ENCODE results near the gene HES4. TPM values are rescaled to one million over a fixed set of nuclear protein-coding genes. Genes with fewer than 3 reads are reported as not detected.
"Not testable (repeated sequence)": the region's sequence is repeated elsewhere in the genome, so short reads cannot be mapped to it uniquely, and the experiment has no call there.

Gene HES4
- total RNA-seq, 1 donor from 2014 or later: 3.9 TPM

DNA sequence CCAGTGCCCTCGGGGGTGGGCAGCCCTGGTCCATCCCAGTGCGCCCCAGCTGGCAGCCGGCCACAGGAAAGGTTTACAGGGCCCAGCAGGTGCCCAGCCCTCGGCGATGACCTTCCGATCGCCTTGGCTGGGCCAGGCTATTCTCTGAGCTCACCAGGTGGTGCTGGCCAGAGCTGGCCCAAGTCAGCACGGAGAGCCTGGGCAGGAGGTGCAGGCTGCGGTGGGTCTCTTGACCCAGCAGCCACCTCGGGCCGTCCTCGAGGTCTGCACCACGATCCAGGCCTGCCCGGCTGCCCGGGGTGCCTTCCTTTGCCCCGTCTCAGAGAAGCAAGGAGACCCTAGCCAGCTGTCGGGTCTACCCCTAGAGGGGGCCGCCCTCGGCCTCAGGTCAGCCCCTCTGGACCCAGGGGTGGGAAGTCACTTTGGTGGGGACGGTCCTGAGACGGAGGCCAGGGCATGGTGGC is 18.4 kb downstream of the HES4 start:
- ATAC-seq (no peak), DNase-seq (ENCODE audit: low spot score) (no peak)

DNA sequence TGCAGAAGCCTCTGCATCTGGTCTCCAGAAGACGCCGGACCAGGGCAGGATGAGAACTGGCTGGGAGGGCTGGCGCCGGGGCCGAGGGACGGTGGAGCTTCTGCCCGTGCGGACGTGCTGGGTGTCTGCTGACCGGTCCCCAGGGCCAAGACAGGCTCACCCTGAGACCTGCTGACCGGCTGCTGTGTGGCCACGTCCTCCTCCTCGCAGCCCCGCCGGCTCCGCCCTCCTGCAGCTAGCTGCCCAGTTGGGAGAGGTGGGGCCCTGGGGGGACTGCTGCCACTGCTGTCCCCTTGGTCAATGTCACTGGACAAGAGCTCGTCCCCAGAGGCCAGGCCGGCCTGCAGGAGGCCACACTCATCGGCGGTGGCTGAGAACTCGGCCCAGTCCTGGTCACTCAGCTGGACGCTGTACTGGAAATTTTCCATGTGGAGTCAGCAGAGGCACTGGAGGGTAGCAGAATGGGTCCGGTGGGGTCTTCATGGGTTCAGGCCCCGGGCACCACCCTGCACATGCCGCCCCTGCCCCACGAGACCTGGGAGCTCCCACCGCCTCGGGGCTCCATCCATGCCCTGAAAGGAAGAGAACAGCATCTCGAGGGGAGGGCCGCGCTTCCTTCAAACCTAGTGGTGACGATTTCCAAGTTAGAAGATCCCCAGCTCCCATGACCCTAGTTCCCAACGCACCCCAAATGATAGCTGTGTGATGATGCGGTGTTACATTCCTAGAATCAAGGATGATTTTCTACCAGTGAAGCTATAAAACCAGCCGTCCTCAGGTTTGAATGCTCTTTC is 19.1 kb downstream of the HES4 start:
- DNase-seq (ENCODE audit: low spot score): no peak
- ATAC-seq: peak; percentile 36

DNA sequence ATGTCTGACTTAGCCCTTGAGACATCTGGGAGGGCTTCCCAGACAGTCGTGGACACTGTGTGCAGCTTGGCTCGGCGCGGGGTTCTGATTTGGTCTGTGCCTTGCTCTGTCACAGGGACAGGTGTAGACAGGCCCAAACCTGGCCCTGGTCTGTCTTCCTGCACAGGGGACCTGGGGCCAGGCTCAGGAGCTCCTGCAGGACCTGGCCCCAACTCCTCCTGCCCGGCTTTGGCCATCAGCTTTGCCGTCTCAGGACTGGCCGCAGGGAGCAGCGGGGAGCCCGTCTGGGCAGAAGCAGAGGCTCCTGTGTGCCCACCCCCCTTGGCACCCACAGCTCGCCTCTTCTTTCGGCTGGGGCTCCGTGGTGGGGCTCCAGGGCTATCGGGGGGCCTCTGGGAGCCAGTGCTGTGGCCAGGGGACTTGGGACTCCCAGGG is 19.7 kb downstream of the HES4 start:
- ATAC-seq (no peak), DNase-seq (ENCODE audit: low spot score) (no peak)

DNA sequence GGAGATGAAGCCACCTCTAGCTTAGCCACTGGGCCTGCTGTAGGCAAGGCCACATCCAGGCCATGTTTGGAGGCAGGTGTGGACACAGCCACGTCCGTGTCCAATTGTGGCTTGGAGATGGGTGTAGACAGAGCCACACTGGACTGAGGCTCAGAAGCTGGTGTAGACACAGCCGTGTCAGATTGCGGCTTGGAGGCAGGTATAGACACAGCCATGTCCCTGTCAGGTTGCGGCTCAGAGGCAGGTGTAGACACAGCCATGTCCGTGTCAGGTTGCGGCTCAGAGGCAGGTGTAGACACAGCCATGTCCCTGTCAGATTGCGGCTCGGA is 20.2 kb downstream of the HES4 start:
- DNase-seq (ENCODE audit: low spot score): no peak
- no peak for ATAC-seq

DNA sequence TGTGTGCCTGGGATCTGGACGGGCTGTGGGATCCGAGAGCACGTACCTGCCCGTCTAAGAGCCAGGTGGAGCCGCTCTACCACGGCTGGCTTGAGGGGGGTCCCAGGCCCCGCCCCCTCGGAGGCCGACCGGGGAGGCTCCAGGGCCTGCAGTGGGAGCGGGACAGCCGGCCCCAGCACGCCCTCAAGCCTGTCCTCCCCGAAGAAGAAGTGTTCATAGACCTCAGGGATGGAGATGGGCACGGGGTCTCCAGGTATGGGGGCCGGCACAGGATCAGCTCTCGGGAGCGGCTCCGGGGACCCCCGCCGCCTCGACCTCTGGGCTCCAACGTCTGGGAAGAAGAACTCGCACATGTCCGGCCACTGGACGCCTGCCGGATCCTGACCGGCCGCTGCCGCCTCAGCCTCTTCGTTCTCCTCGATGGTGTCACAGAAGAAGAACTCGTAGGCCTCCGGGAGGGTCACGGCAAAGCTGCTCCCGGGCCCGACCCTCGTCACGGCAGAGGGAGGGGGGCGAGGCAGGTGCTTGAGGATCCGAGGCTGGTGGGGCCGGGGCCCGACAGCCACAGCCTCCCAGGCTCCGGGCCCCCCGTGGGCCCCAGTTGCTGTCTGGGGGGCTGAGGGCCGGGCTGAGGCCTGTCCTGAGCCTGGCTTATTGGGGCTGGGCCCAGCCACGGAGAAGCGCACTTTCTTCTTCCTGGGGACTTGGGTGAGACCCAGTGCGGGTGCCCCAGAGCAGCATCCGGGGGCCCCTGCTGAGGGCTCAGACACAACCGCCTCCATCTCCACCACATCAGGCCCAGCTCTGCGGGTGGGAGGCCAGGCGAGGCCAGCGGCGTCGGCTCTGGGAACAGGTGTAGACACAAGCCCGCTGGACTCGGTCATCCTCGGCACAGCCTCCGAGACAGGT is 20.8 kb downstream of the HES4 start:
- DNase-seq (ENCODE audit: low spot score): no peak

DNA sequence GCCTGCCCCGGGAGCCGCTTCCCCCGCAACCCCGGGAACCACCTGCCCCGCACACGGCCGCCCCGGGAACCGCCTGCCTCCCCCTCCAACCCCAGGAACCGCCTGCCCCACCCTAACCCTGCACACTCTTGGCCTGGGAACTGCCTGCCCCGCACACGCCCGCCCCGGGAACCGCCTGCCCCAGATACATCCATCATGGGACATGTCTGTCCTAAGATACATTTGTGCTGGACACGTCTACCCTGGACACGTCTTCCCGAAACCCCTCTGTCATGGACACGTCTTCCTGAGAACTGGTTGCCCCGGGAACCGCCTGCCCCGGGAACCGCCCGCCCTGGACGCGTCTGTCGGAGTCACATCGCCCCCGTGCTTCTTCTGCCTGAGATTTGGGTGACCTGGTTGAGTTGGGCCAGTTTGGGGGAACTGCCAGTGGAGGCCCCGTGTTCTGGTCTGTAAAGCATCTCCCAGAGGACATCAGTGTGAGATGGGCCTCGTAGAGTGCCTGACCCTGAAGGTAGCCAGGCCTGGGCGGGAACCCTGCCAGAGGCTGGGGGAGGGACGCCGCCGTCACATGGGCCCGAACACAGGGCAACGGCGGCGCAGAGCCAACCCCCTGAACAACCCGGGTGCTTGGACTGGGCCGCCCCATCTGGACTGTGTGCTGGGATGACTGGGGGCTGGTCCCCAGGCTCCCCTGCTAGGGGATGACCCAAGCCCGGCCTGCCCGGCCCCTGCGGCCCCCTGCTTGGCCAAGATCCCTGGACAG is 21.6 kb downstream of the HES4 start:
- no peak for DNase-seq (ENCODE audit: low spot score)
- no peak for ATAC-seq

More for the DNA sequence above, 20.8 kb downstream of the HES4 start:
- no peak for ATAC-seq

DNA sequence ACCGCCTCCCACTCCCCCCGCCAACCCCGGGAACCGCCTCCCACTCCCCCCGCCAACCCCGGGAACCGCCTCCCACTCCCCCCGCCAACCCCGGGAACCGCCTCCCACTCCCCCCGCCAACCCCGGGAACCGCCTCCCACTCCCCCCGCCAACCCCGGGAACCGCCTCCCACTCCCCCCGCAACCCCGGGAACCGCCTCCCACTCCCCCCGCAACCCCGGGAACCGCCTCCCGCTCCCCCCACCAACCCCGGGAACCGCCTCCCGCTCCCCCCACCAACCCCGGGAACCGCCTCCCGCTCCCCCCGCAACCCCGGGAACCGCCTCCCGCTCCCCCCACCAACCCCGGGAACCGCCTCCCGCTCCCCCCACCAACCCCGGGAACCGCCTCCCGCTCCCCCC is 23.1 kb downstream of the HES4 start:
- not testable (repeated sequence) for DNase-seq (ENCODE audit: low spot score)

DNA sequence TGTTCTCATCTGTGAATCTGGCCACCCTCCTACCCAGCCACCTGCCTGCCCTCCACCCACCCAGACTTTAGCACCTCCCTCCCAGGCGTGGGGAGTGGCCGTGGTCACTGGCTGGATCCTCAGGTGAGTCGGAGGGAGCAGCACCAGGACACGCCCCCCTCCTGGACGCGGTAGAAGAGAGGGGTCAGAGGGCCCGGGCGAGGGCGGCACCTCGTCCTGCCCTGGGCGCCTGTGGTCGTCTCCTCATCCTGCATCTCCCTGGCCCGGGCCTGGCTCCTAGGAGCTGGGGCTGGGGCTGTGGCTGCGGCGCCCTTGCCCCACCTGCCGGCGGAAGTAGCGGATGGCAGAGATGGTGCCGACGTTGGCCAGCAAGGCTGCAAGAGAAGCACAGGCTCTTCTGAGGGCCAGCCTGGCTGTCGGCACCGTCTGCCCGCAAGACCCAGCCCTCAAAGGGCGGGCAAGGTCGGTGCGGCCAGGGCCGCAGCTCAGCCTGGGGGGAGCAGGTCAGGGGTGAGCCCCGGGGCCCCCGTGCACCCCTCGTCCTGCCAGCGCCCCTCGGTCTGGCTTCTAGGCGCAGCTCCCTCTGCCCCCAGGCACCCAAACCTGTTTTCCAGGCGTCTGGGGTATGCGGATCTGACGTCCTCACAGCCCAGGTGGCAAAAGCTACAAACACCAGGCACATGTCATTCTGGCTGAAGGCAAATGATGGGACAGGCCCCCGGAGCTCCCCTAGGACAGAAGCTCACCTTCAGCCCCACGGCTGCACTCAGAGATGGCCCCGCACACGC is 23.8 kb downstream of the HES4 start:
- ATAC-seq: peak; percentile 57

More for the DNA sequence above, 23.1 kb downstream of the HES4 start:
- not testable (repeated sequence) for ATAC-seq

DNA sequence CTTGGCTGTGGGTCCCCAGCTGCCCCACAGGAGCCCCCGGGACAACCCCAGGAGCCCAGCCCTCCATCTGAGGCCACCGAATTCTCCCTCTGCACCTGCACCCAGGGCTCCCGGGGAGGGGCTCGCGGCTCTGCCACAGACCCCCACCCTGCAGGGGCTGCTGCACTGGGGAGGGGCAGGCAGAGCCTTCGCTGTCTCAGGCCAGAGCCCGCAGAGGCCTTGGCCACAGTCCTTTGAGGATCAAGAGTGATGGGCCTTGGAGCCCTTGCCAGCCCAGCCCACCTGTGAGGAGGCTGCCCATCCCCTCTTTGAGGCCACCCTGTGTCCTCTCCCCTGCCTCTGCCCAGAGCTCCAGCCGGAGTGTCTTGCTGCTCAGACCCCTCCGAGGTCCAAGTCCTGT is 24.5 kb downstream of the HES4 start:
- no peak for DNase-seq (ENCODE audit: low spot score)
- ATAC-seq: no peak

More for the DNA sequence above, 23.8 kb downstream of the HES4 start:
- no peak for DNase-seq (ENCODE audit: low spot score)

DNA sequence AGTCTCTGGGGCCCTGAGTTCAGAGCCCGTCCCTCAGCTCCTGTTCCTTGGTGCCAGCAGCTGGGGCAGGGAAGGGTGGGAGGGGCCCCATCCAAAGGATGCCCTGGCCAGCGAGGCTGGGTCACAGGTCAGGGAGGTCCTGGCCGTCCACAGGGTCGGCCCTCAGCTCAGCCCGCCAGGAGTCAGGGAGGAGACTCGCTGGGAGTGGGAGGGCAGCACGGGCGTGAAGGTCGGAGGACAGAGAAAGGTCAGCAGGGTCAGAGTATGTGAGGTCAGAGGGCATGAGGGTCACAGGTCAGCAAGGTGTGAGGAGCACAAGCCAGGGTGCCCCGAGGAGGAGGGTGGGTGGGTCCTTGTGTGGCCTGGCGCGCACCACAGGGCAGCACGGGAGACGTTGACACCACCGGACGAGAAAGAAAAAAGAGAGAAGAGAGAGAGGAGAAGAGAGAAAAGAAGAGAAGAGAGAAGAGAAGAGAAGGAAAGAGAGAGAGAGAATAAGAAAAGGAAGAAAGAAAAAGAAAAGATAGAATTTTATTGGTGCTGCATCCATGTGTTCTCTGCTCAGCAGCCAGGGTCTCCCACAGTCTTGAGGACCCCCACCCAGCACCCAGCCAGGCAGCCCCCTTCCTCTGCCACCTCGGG is 25.1 kb downstream of the HES4 start:
- no peak for DNase-seq (ENCODE audit: low spot score)
- no peak for ATAC-seq

DNA sequence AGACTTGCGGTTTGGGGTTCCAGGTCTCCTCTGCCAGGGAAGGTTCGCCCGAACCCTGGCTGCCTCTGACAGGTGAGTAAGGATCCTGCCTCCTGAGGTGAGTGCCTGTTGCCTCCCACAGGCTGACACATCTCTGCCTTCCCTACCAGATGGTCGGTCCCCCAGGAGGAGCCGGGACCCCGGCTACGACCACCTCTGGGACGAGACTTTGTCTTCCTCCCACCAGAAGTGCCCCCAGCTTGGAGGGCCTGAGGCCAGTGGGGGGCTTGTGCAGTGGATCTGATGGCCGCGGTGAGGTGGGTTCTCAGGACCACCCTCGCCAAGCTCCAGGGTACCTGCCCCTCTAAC is 25.6 kb downstream of the HES4 start:
- ATAC-seq (no peak), DNase-seq (ENCODE audit: low spot score) (no peak)

DNA sequence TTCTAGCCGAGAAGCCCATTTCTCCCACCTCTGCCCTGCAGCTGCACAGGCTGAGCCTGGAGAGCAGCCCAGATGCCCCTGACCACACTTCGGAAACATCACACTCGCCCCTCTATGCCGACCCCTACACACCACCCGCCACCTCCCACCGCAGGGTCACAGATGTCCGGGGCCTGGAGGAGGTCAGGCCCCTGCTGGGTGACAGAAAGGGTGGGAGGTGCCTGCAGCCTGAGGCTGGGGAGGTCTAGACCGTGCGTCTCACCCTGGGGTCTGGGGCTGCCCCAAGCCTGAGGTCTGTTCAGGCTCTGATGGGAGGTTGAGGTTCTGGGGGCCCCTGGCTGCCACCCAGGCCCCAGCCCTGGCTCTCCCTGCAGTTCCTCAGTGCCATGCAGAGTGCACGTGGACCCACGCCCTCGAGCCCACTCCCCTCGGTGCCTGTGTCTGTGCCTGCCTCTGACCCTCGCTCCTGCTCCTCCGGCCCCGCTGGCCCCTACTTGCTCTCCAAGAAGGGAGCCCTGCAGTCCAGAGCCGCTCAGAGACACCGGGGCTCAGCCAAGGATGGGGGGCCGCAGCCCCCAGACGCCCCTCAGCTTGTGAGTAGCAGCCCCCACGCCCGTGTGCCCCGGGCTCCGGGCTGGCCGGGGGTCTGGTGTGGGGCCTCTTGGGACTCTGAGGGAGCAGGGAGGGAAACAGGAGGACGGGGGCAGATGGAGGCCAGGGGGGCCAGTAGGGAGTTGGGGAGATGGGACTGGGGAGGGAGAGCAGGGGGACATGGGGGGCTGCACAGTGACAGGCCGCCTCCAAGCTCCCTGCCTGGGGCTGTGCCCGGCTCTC is 26.2 kb downstream of the HES4 start:
- ATAC-seq (no peak), DNase-seq (ENCODE audit: low spot score) (no peak)

DNA sequence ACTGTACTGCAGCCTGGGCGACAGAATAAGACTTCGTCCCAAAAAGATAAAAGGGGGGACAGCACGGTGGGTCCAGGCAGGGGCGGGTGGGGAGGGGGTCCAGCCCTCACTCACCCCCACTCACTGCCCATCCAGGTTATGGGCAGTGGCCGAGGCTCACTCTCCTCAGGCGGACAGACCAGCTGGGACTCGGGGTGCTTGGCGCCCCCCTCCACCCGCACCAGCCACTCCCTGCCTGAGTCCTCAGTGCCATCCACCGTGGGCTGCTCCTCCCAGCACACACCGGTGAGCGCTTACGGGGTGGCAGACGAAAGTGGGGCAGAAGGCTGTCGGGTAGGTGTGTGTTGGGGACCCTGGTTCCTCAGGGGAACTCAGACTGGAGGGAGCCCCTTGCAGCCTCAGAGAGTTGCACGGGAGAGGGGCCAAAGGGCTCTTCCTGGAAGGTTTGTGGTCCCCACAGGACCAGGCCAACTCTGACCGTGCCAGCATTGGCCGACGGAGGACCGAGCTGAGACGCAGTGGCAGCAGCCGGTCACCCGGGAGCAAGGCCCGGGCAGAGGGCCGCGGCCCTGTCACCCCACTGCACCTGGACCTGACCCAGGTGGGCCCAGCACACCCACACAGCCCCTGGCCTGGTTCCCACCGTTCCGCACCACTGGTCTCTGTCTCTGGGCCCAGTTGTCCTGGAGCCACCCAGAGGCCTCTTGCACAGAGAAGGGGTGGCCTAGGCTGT is 27.0 kb downstream of the HES4 start:
- DNase-seq (ENCODE audit: low spot score) (no peak), ATAC-seq (no peak)

DNA sequence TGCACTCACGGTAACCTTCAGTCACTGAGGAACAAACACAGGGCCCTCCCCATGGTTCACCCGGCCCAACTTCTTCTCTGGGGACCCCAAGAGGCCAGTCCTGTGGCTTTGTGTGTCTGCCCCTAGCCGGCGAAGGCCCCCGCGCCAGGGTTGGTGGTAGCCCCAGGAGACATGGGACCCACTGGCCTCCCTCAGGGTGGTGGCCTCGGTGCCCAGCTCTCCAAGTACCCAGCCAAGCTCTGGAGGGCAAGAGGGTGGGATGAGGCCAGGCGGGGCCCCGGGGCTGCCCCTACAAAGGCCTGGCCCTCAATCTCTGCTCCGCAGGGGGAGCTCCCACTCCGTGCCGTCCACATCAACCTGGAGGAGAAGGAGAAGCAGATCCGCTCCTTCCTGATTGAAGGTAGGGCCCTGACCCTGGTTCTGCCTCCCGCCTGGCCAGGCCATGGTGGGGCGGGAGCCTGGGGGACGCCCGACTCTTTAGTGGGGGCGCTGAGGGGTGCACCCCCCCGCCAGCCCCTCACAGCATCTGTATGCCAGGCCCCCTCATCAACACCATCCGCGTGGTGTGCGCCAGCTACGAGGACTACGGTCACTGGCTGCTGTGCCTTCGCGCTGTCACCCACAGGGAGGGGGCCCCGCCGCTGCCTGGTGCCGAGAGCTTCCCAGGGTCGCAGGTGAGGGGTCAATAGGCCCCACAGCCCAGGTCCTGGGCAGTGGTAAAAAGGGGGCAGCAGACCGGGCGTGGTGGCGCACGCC is 28.0 kb downstream of the HES4 start:
- ATAC-seq (no peak), DNase-seq (ENCODE audit: low spot score) (no peak)

DNA sequence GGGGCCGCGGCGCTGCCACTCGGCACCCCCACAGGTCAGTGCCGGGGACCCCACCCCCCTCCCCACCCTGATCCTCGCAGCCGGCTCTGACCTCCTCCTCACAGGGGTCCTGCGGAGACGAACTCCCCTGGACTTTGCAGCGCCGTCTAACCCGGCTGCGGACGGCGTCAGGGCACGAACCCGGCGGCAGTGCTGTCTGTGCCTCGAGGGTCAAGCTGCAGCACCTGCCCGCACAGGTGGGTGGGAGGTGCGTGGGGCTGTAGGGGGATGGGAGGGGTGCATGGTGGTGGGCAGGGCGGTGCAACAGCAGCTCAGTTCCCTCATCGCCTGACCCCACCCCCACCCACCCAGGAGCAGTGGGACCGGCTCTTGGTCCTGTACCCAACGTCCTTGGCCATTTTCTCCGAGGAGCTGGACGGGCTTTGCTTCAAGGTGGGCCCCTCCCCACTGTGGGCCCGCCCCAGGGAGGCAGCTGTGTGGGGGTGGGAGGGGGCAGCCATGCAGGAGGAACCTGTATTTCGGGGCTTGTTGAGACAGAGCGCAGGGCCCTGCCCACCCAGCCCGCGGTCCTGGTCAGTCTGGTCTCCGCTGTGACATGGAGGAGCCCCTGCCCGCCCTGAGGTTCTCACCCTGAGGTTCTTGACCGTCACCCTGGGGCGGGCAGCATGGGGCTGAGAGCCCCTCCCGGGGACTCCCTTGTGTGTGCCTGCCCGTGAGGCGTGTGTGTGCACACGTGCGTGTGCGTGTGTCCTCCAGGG is 28.7 kb downstream of the HES4 start:
- ATAC-seq: no peak
- DNase-seq (ENCODE audit: low spot score): no peak

DNA sequence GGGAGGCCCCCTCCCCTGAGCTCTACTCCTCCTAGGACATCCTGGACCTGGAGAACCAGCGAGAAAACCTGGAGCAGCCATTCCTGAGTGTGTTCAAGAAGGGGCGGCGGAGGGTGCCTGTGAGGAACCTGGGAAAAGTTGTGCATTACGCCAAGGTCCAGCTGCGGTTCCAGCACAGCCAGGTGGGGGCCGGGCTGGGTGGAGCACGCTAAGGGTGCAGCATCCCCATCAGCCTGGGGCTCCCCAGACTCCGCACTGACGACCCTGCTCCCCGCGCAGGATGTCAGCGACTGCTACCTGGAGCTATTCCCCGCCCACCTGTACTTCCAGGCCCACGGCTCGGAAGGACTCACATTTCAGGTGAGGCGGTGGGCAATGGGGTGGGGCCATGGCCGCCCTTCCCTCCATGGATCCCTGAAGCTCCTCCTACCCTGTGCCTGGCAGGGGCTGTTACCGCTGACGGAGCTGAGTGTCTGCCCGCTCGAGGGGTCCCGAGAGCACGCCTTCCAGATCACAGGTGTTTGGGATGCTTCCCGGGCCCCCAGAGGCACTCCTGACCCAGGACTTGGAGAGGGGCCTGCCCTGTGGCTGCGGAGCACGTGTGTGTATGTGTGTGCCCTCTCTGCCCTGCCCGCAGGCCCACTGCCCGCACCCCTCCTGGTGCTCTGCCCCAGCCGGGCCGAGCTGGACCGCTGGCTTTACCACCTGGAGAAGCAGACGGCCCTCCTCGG is 29.5 kb downstream of the HES4 start:
- DNase-seq (ENCODE audit: low spot score) (no peak), ATAC-seq (no peak)

Data from left lobe of liver (tissue), 2 donors.